Measurements from ENCODE around the gene TWIST2.

TWIST2 gene

GRCh38 chr2:238936162-238937052 is 88.5 kb downstream of the TWIST2 start:
- no peak for DNase-seq (ENCODE audit: extremely low read depth in 1 of 2, low read depth in 1 of 2)

GRCh38 chr2:238938003-238938400 is 90.1 kb downstream of the TWIST2 start:
- no peak for DNase-seq (ENCODE audit: extremely low read depth in 1 of 2, low read depth in 1 of 2)

GRCh38 chr2:238938401-238939055 is 90.6 kb downstream of the TWIST2 start:
- DNase-seq (ENCODE audit: extremely low read depth in 1 of 2, low read depth in 1 of 2) = no peak

- DNase-seq (ENCODE audit: extremely low read depth in 1 of 2, low read depth in 1 of 2) = no peak
Measured at GRCh38 chr2:238939074-238939473, 91.2 kb downstream of the TWIST2 start.

- no peak for DNase-seq (ENCODE audit: extremely low read depth in 1 of 2, low read depth in 1 of 2)
Measured at GRCh38 chr2:238939521-238940403, 91.9 kb downstream of the TWIST2 start.

- DNase-seq (ENCODE audit: extremely low read depth in 1 of 2, low read depth in 1 of 2) = no peak
Measured at GRCh38 chr2:238940806-238941205, 92.9 kb downstream of the TWIST2 start.

- DNase-seq (ENCODE audit: extremely low read depth in 1 of 2, low read depth in 1 of 2) = no peak
Measured at GRCh38 chr2:238941262-238941792, 93.4 kb downstream of the TWIST2 start.

GRCh38 chr2:238942080-238942725 is 94.3 kb downstream of the TWIST2 start:
- no peak for DNase-seq (ENCODE audit: extremely low read depth in 1 of 2, low read depth in 1 of 2)

- no peak for DNase-seq (ENCODE audit: extremely low read depth in 1 of 2, low read depth in 1 of 2)
Measured at GRCh38 chr2:238942726-238943300, 94.9 kb downstream of the TWIST2 start.

- DNase-seq (ENCODE audit: extremely low read depth in 1 of 2, low read depth in 1 of 2) = no peak
Measured at GRCh38 chr2:238943338-238944067, 95.6 kb downstream of the TWIST2 start.

- no peak for DNase-seq (ENCODE audit: extremely low read depth in 1 of 2, low read depth in 1 of 2)
Measured at GRCh38 chr2:238945433-238946150, 97.7 kb downstream of the TWIST2 start.

- DNase-seq (ENCODE audit: extremely low read depth in 1 of 2, low read depth in 1 of 2) = no peak
Measured at GRCh38 chr2:238946318-238947242, 98.7 kb downstream of the TWIST2 start.

- no peak for DNase-seq (ENCODE audit: extremely low read depth in 1 of 2, low read depth in 1 of 2)
Measured at GRCh38 chr2:238947243-238947760, 99.4 kb downstream of the TWIST2 start.

- DNase-seq (ENCODE audit: extremely low read depth in 1 of 2, low read depth in 1 of 2) = no peak
Measured at GRCh38 chr2:238947920-238948710, 100.2 kb downstream of the TWIST2 start.

GRCh38 chr2:238948765-238949641 is 101.1 kb downstream of the TWIST2 start:
- DNase-seq (ENCODE audit: extremely low read depth in 1 of 2, low read depth in 1 of 2) = no peak
